ENCODE results near the gene TBCCD1.
A peak's percentile ranks its signal among the peaks of the same experiment; 100 is the strongest.
"Not testable (repeated sequence)": the region's sequence is repeated elsewhere in the genome, so short reads cannot be mapped to it uniquely, and the experiment has no call there.

TBCCD1 gene

DNA sequence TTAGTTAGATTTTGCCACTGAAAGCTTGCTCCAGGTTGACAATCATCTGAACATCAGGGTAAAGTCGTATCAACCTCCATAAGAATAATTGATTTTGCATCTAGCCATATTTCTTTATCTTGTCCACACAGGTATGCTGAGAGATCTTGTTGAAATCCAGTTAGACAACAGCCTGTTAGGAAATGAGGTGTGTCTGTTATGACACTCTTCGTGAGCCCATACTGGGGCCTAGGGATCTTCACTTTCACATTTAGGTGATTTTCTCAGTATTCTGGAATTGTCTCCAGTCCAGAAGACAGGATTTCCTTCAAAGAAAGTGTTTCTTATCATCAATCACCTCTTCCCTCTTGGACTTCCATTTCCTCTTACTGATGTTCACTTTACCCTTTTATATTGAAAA, 21.5 kb upstream of the TBCCD1 start:
- Histone ChIP-seq H2AK5ac (ENCODE audit: low read length, severe bottlenecking) (no peak overlapping the region), H3K14ac (ENCODE audit: low read length in 2 of 2) (no peak overlapping the region), H3K18ac (ENCODE audit: low read depth in 1 of 2, low read length in 2 of 2) (no peak overlapping the region), H2BK12ac (ENCODE audit: low read length in 2 of 2) (no peak overlapping the region), H3K4ac (ENCODE audit: low read depth in 1 of 2, low read length in 2 of 2) (no peak overlapping the region), H3K9me3 (ENCODE audit: control insufficient read depth, low read length) (no peaks in the 10 kb centered on the region), H3K79me1 (replicated peaks; ENCODE audit: low read length, poor library complexity, severe bottlenecking) (no peaks in the 10 kb centered on the region), H2AFZ (ENCODE audit: low read depth, low read length) (no peak overlapping the region), H3K4me3 (ENCODE audit: insufficient read depth in 1 of 2, low read depth in 1 of 2, low read length in 2 of 2) (no peak overlapping the region), H4K91ac (ENCODE audit: low read length) (no peak overlapping the region), H3K36me3 (ENCODE audit: control insufficient read depth in 1 of 2, insufficient read depth in 2 of 2, low read depth in 1 of 2, low read length in 2 of 2) (peaks cover 0 to 27% of the 10 kb centered on the region in 2 experiments), H2BK120ac (ENCODE audit: low read depth, low read length) (no peak overlapping the region), H3K4me2 (ENCODE audit: low read length, poor library complexity, severe bottlenecking) (no peak overlapping the region), H2BK5ac (ENCODE audit: low read depth, low read length, poor library complexity, severe bottlenecking) (no peak overlapping the region), H4K8ac (ENCODE audit: low read length) (no peak overlapping the region), H3K27ac (ENCODE audit: low read length, poor library complexity, severe bottlenecking) (no peak overlapping the region), H3K23ac (ENCODE audit: low read length in 2 of 2) (no peak overlapping the region), H3K27me3 (ENCODE audit: control insufficient read depth in 1 of 2, insufficient read depth in 1 of 2, low read length in 2 of 2) (no peaks in the 10 kb centered on the region), H2BK15ac (ENCODE audit: low read depth, poor library complexity, severe bottlenecking) (no peak overlapping the region), H3K4me1 (ENCODE audit: control insufficient read depth, insufficient read depth, low read depth, low read length) (no peaks in the 10 kb centered on the region), H3K9ac (ENCODE audit: low read length) (no peak overlapping the region)
- DNase-seq: no peak
- 100% methylated on average over 2 of the region's 2 CpGs for WGBS

DNA sequence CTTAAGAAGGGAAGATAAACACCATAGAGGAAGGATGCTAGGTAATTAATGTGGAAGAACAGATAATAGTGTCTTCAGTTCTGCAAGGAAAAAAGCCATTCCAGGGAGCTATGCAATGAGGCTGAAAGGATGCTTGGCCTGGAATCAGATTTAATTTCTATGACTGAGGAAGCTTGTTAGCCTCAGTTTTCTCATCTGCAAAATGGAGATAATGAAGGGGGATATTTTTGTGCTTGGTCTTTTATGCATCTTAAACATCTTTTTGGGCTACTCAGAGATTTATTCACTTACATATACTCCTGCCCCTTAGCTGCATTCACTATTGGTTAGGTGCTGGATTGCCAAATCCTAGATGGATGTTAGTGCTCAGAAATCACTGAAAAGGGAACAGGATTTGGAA, 20.0 kb upstream of the TBCCD1 start:
- Histone ChIP-seq H3K9me3 (ENCODE audit: control insufficient read depth, low read length) (no peaks in the 10 kb centered on the region), H3K9ac (ENCODE audit: low read length) (no peak overlapping the region), H3K4me2 (ENCODE audit: low read length, poor library complexity, severe bottlenecking) (no peak overlapping the region), H3K4me1 (ENCODE audit: control insufficient read depth, insufficient read depth, low read depth, low read length) (no peaks in the 10 kb centered on the region), H3K4me3 (ENCODE audit: insufficient read depth in 1 of 2, low read depth in 1 of 2, low read length in 2 of 2) (no peak overlapping the region), H3K23ac (ENCODE audit: low read length in 2 of 2) (no peak overlapping the region), H2AK5ac (ENCODE audit: low read length, severe bottlenecking) (no peak overlapping the region), H4K91ac (ENCODE audit: low read length) (no peak overlapping the region), H3K27me3 (ENCODE audit: control insufficient read depth in 1 of 2, insufficient read depth in 1 of 2, low read length in 2 of 2) (no peaks in the 10 kb centered on the region), H2BK15ac (ENCODE audit: low read depth, poor library complexity, severe bottlenecking) (no peak overlapping the region), H2BK5ac (ENCODE audit: low read depth, low read length, poor library complexity, severe bottlenecking) (no peak overlapping the region), H2BK120ac (ENCODE audit: low read depth, low read length) (no peak overlapping the region), H3K36me3 (ENCODE audit: control insufficient read depth in 1 of 2, insufficient read depth in 2 of 2, low read depth in 1 of 2, low read length in 2 of 2) (peaks cover 0 to 41% of the 10 kb centered on the region in 2 experiments), H3K27ac (ENCODE audit: low read length, poor library complexity, severe bottlenecking) (no peak overlapping the region), H2BK12ac (ENCODE audit: low read length in 2 of 2) (no peak overlapping the region), H3K18ac (ENCODE audit: low read depth in 1 of 2, low read length in 2 of 2) (no peak overlapping the region), H4K8ac (ENCODE audit: low read length) (no peak overlapping the region), H2AFZ (ENCODE audit: low read depth, low read length) (no peak overlapping the region), H3K4ac (ENCODE audit: low read depth in 1 of 2, low read length in 2 of 2) (no peak overlapping the region), H3K79me1 (replicated peaks; ENCODE audit: low read length, poor library complexity, severe bottlenecking) (no peaks in the 10 kb centered on the region), H3K14ac (ENCODE audit: low read length in 2 of 2) (no peak overlapping the region)
- DNase-seq: no peak

DNA sequence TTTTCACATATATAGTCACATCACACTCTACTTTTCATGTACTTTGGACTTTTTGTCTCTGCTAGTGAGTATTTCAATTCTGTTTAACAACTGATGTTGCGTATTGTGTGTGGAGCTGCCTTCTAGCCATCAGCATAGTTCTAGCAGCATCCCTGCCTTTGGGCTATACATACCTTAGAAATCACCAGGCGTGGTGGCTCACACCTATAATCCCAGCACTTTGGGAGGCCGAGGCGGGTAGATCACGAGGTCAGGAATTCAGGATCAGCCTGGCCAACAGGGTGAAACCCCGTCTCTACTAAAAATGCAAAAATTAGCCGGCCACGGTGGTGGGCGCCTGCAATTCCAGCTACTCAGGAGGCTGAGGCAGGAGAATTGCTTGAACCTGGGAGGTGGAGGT, 19.1 kb upstream of the TBCCD1 start:
- not testable (repeated sequence) for H3K9ac ChIP-seq (ENCODE audit: low read length); H3K27me3 ChIP-seq (ENCODE audit: control insufficient read depth in 1 of 2, insufficient read depth in 1 of 2, low read length in 2 of 2); H3K23ac ChIP-seq (ENCODE audit: low read length in 2 of 2); H4K8ac ChIP-seq (ENCODE audit: low read length); H3K27ac ChIP-seq (ENCODE audit: low read length, poor library complexity, severe bottlenecking); H2BK120ac ChIP-seq (ENCODE audit: low read depth, low read length); H2AFZ ChIP-seq (ENCODE audit: low read depth, low read length); H3K4me1 ChIP-seq (ENCODE audit: control insufficient read depth, insufficient read depth, low read depth, low read length); H4K91ac ChIP-seq (ENCODE audit: low read length); H2BK12ac ChIP-seq (ENCODE audit: low read length in 2 of 2); H3K4me2 ChIP-seq (ENCODE audit: low read length, poor library complexity, severe bottlenecking); H2BK5ac ChIP-seq (ENCODE audit: low read depth, low read length, poor library complexity, severe bottlenecking); H2BK15ac ChIP-seq (ENCODE audit: low read depth, poor library complexity, severe bottlenecking); H3K18ac ChIP-seq (ENCODE audit: low read depth in 1 of 2, low read length in 2 of 2); H2AK5ac ChIP-seq (ENCODE audit: low read length, severe bottlenecking); H3K79me1 ChIP-seq (replicated peaks; ENCODE audit: low read length, poor library complexity, severe bottlenecking); H3K4ac ChIP-seq (ENCODE audit: low read depth in 1 of 2, low read length in 2 of 2); H3K14ac ChIP-seq (ENCODE audit: low read length in 2 of 2); H3K9me3 ChIP-seq (ENCODE audit: control insufficient read depth, low read length); DNase-seq; H3K4me3 ChIP-seq (ENCODE audit: insufficient read depth in 1 of 2, low read depth in 1 of 2, low read length in 2 of 2)
- 92% methylated on average over 9 of the region's 9 CpGs for WGBS
- H3K36me3 ChIP-seq (ENCODE audit: control insufficient read depth in 1 of 2, insufficient read depth in 2 of 2, low read depth in 1 of 2, low read length in 2 of 2): peaks cover under 1 to 50% of the 10 kb centered on the region in 2 experiments

DNA sequence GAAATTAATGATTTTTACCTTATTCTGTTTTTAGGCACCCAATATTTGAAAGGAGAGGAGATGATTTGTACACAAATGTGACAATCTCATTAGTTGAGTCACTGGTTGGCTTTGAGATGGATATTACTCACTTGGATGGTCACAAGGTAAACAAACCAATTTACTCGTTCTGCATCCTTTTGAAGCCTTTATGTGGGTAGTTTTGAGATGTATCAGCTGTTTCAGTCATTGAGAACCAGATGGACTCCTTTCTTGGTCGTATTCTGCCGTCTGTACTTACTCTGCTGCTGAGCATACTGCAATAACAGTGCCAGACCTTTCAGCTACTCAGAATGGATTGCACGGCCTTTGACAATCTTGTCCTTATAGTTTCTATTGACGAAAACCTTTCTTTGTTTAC, 16.7 kb upstream of the TBCCD1 start:
- Histone ChIP-seq H3K27ac (ENCODE audit: low read length, poor library complexity, severe bottlenecking) (no peak overlapping the region), H4K91ac (ENCODE audit: low read length) (no peak overlapping the region), H2BK5ac (ENCODE audit: low read depth, low read length, poor library complexity, severe bottlenecking) (no peak overlapping the region), H3K4me3 (ENCODE audit: insufficient read depth in 1 of 2, low read depth in 1 of 2, low read length in 2 of 2) (no peak overlapping the region), H3K9ac (ENCODE audit: low read length) (no peak overlapping the region), H3K4me2 (ENCODE audit: low read length, poor library complexity, severe bottlenecking) (no peak overlapping the region), H3K4me1 (ENCODE audit: control insufficient read depth, insufficient read depth, low read depth, low read length) (no peaks in the 10 kb centered on the region), H3K23ac (ENCODE audit: low read length in 2 of 2) (no peak overlapping the region), H2BK120ac (ENCODE audit: low read depth, low read length) (no peak overlapping the region), H4K8ac (ENCODE audit: low read length) (no peak overlapping the region), H2BK15ac (ENCODE audit: low read depth, poor library complexity, severe bottlenecking) (no peak overlapping the region), H3K18ac (ENCODE audit: low read depth in 1 of 2, low read length in 2 of 2) (no peak overlapping the region), H3K27me3 (ENCODE audit: control insufficient read depth in 1 of 2, insufficient read depth in 1 of 2, low read length in 2 of 2) (no peaks in the 10 kb centered on the region), H3K14ac (ENCODE audit: low read length in 2 of 2) (no peak overlapping the region), H3K9me3 (ENCODE audit: control insufficient read depth, low read length) (no peaks in the 10 kb centered on the region), H2AFZ (ENCODE audit: low read depth, low read length) (no peak overlapping the region), H3K79me1 (replicated peaks; ENCODE audit: low read length, poor library complexity, severe bottlenecking) (peaks cover 8% of the 10 kb centered on the region), H2BK12ac (ENCODE audit: low read length in 2 of 2) (no peak overlapping the region), H3K36me3 (ENCODE audit: control insufficient read depth in 1 of 2, insufficient read depth in 2 of 2, low read depth in 1 of 2, low read length in 2 of 2) (peaks cover 3 to 74% of the 10 kb centered on the region in 2 experiments), H3K4ac (ENCODE audit: low read depth in 1 of 2, low read length in 2 of 2) (no peak overlapping the region), H2AK5ac (ENCODE audit: low read length, severe bottlenecking) (no peak overlapping the region)
- peak; percentile 24 for DNase-seq
- WGBS: 68% methylated on average over 4 of the region's 5 CpGs
